A549 (cell line): ENCODE data around the gene MIER1.

Experiments
- CBX8 ChIP-seq: fragments of 200-600 bp; sonication (generic); IDR thresholded peaks from 2 replicates; pipeline ENCODE4 v1.6.1; 2016
- CTCF ChIP-seq: fragments of >200 bp; sonication (Bioruptor Twin); formaldehyde crosslinking; IDR thresholded peaks from 3 replicates; pipeline ENCODE4 v1.5.1; 2016
- EP300 ChIP-seq, 2 experiments: fragments of >200 bp; sonication (Bioruptor Twin); formaldehyde crosslinking; IDR thresholded peaks; 2 replicates in 1 of 2; 3 replicates in 1 of 2; pipeline ENCODE4 v1.6.1; 2016 to 2017
- HMGXB4 ChIP-seq: fragments of 250-450 bp; sonication (Bioruptor Pico); IDR thresholded peaks from 2 replicates; pipeline ENCODE4 v1.5.0; 2021; ENCODE audit warnings: mild to moderate bottlenecking, moderate library complexity, borderline replicate concordance
- HOXB5 ChIP-seq: fragments of 250-450 bp; sonication (Bioruptor Pico); IDR thresholded peaks from 2 replicates; pipeline ENCODE4 v1.5.0; 2020; ENCODE audit warnings: mild to moderate bottlenecking, moderate library complexity
- POLR2A ChIP-seq: IDR thresholded peaks from 2 replicates; pipeline ENCODE4 v1.6.1; 2012; ENCODE audit warnings: mild to moderate bottlenecking, low read length
- ZSCAN20 ChIP-seq: fragments of 250-450 bp; sonication (Bioruptor Pico); IDR thresholded peaks from 2 replicates; pipeline ENCODE4 v1.8.0; 2022; ENCODE audit warnings: mild to moderate bottlenecking, moderate library complexity
- TF ChIP-seq, protein P1 (sequence below): fragments of 200-600 bp; sonication (generic); IDR thresholded peaks from 2 replicates; pipeline ENCODE4 v1.6.1; 2016; ENCODE audit warnings: antibody characterized with exemption, mild to moderate bottlenecking, moderate library complexity
- TF ChIP-seq, protein P2 (sequence below): fragments of 150-350 bp; IDR thresholded peaks from 2 replicates; pipeline ENCODE4 v1.6.1; 2014; ENCODE audit warnings: low read depth, mild to moderate bottlenecking, low read length
- TF ChIP-seq, protein P3 (sequence below): IDR thresholded peaks from 2 replicates; pipeline ENCODE4 v1.6.1; 2012
- TF ChIP-seq, protein P4 (sequence below): fragments of >200 bp; sonication (Bioruptor Twin); formaldehyde crosslinking; IDR thresholded peaks from 2 replicates; pipeline ENCODE4 v1.6.1; 2016

- TF ChIP-seq POLR2A (no peak), HOXB5 (CRISPR knock-in tag) (no peak), CTCF (no peak), ZSCAN20 (CRISPR knock-in tag) (no peak), HMGXB4 (no peak), CBX8 (no peak), EP300 (IDR thresholded peaks at IDR 0.05) (no peak)
- TF ChIP-seq, protein P1, sequence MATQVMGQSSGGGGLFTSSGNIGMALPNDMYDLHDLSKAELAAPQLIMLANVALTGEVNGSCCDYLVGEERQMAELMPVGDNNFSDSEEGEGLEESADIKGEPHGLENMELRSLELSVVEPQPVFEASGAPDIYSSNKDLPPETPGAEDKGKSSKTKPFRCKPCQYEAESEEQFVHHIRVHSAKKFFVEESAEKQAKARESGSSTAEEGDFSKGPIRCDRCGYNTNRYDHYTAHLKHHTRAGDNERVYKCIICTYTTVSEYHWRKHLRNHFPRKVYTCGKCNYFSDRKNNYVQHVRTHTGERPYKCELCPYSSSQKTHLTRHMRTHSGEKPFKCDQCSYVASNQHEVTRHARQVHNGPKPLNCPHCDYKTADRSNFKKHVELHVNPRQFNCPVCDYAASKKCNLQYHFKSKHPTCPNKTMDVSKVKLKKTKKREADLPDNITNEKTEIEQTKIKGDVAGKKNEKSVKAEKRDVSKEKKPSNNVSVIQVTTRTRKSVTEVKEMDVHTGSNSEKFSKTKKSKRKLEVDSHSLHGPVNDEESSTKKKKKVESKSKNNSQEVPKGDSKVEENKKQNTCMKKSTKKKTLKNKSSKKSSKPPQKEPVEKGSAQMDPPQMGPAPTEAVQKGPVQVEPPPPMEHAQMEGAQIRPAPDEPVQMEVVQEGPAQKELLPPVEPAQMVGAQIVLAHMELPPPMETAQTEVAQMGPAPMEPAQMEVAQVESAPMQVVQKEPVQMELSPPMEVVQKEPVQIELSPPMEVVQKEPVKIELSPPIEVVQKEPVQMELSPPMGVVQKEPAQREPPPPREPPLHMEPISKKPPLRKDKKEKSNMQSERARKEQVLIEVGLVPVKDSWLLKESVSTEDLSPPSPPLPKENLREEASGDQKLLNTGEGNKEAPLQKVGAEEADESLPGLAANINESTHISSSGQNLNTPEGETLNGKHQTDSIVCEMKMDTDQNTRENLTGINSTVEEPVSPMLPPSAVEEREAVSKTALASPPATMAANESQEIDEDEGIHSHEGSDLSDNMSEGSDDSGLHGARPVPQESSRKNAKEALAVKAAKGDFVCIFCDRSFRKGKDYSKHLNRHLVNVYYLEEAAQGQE: no peak
- TF ChIP-seq, protein P2, sequence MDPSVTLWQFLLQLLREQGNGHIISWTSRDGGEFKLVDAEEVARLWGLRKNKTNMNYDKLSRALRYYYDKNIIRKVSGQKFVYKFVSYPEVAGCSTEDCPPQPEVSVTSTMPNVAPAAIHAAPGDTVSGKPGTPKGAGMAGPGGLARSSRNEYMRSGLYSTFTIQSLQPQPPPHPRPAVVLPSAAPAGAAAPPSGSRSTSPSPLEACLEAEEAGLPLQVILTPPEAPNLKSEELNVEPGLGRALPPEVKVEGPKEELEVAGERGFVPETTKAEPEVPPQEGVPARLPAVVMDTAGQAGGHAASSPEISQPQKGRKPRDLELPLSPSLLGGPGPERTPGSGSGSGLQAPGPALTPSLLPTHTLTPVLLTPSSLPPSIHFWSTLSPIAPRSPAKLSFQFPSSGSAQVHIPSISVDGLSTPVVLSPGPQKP: no peak
- TF ChIP-seq, protein P3, sequence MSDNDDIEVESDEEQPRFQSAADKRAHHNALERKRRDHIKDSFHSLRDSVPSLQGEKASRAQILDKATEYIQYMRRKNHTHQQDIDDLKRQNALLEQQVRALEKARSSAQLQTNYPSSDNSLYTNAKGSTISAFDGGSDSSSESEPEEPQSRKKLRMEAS: no peak
- TF ChIP-seq, protein P4, sequence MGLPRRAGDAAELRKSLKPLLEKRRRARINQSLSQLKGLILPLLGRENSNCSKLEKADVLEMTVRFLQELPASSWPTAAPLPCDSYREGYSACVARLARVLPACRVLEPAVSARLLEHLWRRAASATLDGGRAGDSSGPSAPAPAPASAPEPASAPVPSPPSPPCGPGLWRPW: no peak
These were observed 94.9 kb downstream of the MIER1 start for GRCh38 chr1:67019600-67020136.
